ENCODE results near the gene FFAR3.

Gene FFAR3

GRCh38 chr19:35349614-35350521 is 8.4 kb upstream of the FFAR3 start:
- TF ChIP-seq GABPA (IDR thresholded peaks at IDR 0.05; ENCODE audit: low read depth) (no peak), POLR2AphosphoS5 (IDR thresholded peaks at IDR 0.05; ENCODE audit: low read depth) (no peak), SPI1 (IDR thresholded peaks at IDR 0.05; ENCODE audit: borderline replicate concordance, low read depth) (no peak), CTCF (IDR thresholded peaks at IDR 0.05; ENCODE audit: insufficient read depth, low read length) (no peak), REST (IDR thresholded peaks at IDR 0.05; ENCODE audit: insufficient replicate concordance, low read depth) (no peak)
- Histone ChIP-seq H3K4me3 (replicated peaks; ENCODE audit: insufficient read depth, low read length) (no peak overlapping the region), H3K27ac (replicated peaks) (no peak overlapping the region), H3K27me3 (ENCODE audit: insufficient read depth, poor library complexity, severe bottlenecking) (peaks cover 5% of the 10 kb centered on the region)
- no peak for DNase-seq (ENCODE audit: low read depth in 1 of 2, low spot score in 1 of 2)

- no peak overlapping the region for H3K27ac ChIP-seq (replicated peaks)
- TF ChIP-seq REST (IDR thresholded peaks at IDR 0.05; ENCODE audit: insufficient replicate concordance, low read depth) (no peak), POLR2AphosphoS5 (IDR thresholded peaks at IDR 0.05; ENCODE audit: low read depth) (no peak), SPI1 (IDR thresholded peaks at IDR 0.05; ENCODE audit: borderline replicate concordance, low read depth) (no peak), GABPA (IDR thresholded peaks at IDR 0.05; ENCODE audit: low read depth) (no peak), CTCF (IDR thresholded peaks at IDR 0.05; ENCODE audit: insufficient read depth, low read length) (no peak)
- no peak for DNase-seq (ENCODE audit: low read depth in 1 of 2, low spot score in 1 of 2)
- H3K27me3 ChIP-seq (ENCODE audit: insufficient read depth, poor library complexity, severe bottlenecking): peaks cover 5% of the 10 kb centered on the region
- no peak overlapping the region for H3K4me3 ChIP-seq (replicated peaks; ENCODE audit: insufficient read depth, low read length)
Observed at GRCh38 chr19:35350591-35350990, 7.7 kb upstream of the FFAR3 start.

- TF ChIP-seq GABPA (IDR thresholded peaks at IDR 0.05; ENCODE audit: low read depth) (no peak), POLR2AphosphoS5 (IDR thresholded peaks at IDR 0.05; ENCODE audit: low read depth) (no peak), SPI1 (IDR thresholded peaks at IDR 0.05; ENCODE audit: borderline replicate concordance, low read depth) (no peak), CTCF (IDR thresholded peaks at IDR 0.05; ENCODE audit: insufficient read depth, low read length) (no peak), REST (IDR thresholded peaks at IDR 0.05; ENCODE audit: insufficient replicate concordance, low read depth) (no peak)
- no peak for DNase-seq (ENCODE audit: low read depth in 1 of 2, low spot score in 1 of 2)
- no peaks in the 10 kb centered on the region for H3K27me3 ChIP-seq (ENCODE audit: insufficient read depth, poor library complexity, severe bottlenecking)
- H3K27ac ChIP-seq (replicated peaks): no peak overlapping the region
- no peak overlapping the region for H3K4me3 ChIP-seq (replicated peaks; ENCODE audit: insufficient read depth, low read length)
Observed at GRCh38 chr19:35351411-35352176, 6.7 kb upstream of the FFAR3 start.
